OCI-LY3 (cell line): ENCODE measurements around the gene CACNA2D3.

Experiments
- H2AFZ ChIP-seq: fragments of 200-600, 300-600 bp; shearing (Covaris generic); 2 replicates; pipeline ENCODE4 v1.6.0; 2014; ENCODE audit warnings: antibody characterized with exemption, low read depth, low read length
- H3K27ac ChIP-seq: fragments of 200-600, 300-600 bp; sonication (generic); 2 replicates; pipeline ENCODE4 v1.5.1; 2014; ENCODE audit warnings: mild to moderate bottlenecking, low read length, moderate library complexity, mixed read lengths
- H3K27me3 ChIP-seq: fragments of 200-600, 300-600 bp; sonication (generic); 2 replicates; pipeline ENCODE4 v1.6.1; 2014; ENCODE audit warnings: low read depth, low read length, mixed read lengths
- H3K36me3 ChIP-seq: fragments of 200-600, 300-600 bp; sonication (generic); replicated peaks from 2 replicates; pipeline ENCODE3; 2014; ENCODE audit warnings: low read depth, low read length, mixed read lengths
- H3K4me1 ChIP-seq: fragments of 300-600, 200-600 bp; sonication (generic); 2 replicates; pipeline ENCODE4 v1.6.1; 2014; ENCODE audit warnings: low read length, mixed read lengths
- H3K4me2 ChIP-seq: fragments of 200-600, 300-600 bp; sonication (generic); 2 replicates; pipeline ENCODE4 v1.6.1; 2014; ENCODE audit warnings: low read length, mixed read lengths
- H3K4me3 ChIP-seq: fragments of 300-600, 200-600 bp; sonication (generic); 2 replicates; pipeline ENCODE4 v1.5.1; 2014; ENCODE audit warnings: antibody characterized with exemption, mild to moderate bottlenecking, low read length, moderate library complexity
- H3K79me2 ChIP-seq: fragments of 300-600, 200-600 bp; shearing (Covaris generic); 2 replicates; pipeline ENCODE4 v1.6.1; 2014; ENCODE audit warnings: mild to moderate bottlenecking, low read length, mixed read lengths
- H3K9ac ChIP-seq: fragments of 300-600, 200-600 bp; shearing (Covaris generic); 2 replicates; pipeline ENCODE4 v1.6.0; 2014; ENCODE audit warnings: mild to moderate bottlenecking, low read length, moderate library complexity
- H3K9me3 ChIP-seq: fragments of 200-600, 300-600 bp; shearing (Covaris generic); 2 replicates; pipeline ENCODE4 v1.6.1; 2014; ENCODE audit warnings: low read length, mixed read lengths; ENCODE audit not compliant: insufficient read depth
- H4K20me1 ChIP-seq: fragments of 200-600, 300-600 bp; sonication (generic); 2 replicates; pipeline ENCODE4 v1.6.1; 2016; ENCODE audit warnings: low read length, mixed read lengths; ENCODE audit not compliant: insufficient read depth
- CTCF ChIP-seq: fragments of 200-600, 300-600 bp; sonication (generic); IDR thresholded peaks from 2 replicates; pipeline ENCODE4 v1.5.1; 2014; ENCODE audit warnings: antibody characterized with exemption, low read length, low read depth
- EZH2phosphoT487 ChIP-seq: fragments of 200-600 bp; shearing (Covaris generic); IDR thresholded peaks from 2 replicates; pipeline ENCODE4 v1.6.1; 2018; ENCODE audit warnings: antibody characterized with exemption, mixed run types, low read depth

Gene CACNA2D3

GRCh38 chr3:54966979-54967378, 844.6 kb downstream of the CACNA2D3 start:
- no peaks in the 10 kb centered on the region for H3K9me3 ChIP-seq
- H3K79me2 ChIP-seq: no peaks in the 10 kb centered on the region
- no peaks in the 10 kb centered on the region for H4K20me1 ChIP-seq
- H3K4me2 ChIP-seq: no peak overlapping the region
- H3K4me1 ChIP-seq: no peaks in the 10 kb centered on the region
- no peak for TF ChIP-seq EZH2phosphoT487
- TF ChIP-seq CTCF: no peak
- H2AFZ ChIP-seq: no peak overlapping the region
- no peak overlapping the region for H3K4me3 ChIP-seq
- H3K27me3 ChIP-seq: 0 out of 2 replicates have a peak, but pooled peaks cover 7% of the 10 kb centered on the region
- no peaks in the 10 kb centered on the region for H3K36me3 ChIP-seq
- no peak overlapping the region for H3K27ac ChIP-seq
- no peak overlapping the region for H3K9ac ChIP-seq

GRCh38 chr3:54967731-54968161, 845.4 kb downstream of the CACNA2D3 start:
- H3K9me3 ChIP-seq: no peaks in the 10 kb centered on the region
- TF ChIP-seq EZH2phosphoT487 (no peak), CTCF (no peak)
- H2AFZ ChIP-seq: no peak overlapping the region
- H3K4me2 ChIP-seq: no peak overlapping the region
- H4K20me1 ChIP-seq: no peaks in the 10 kb centered on the region
- no peaks in the 10 kb centered on the region for H3K79me2 ChIP-seq
- no peak overlapping the region for H3K4me3 ChIP-seq
- H3K27ac ChIP-seq: no peak overlapping the region
- no peaks in the 10 kb centered on the region for H3K4me1 ChIP-seq
- H3K27me3 ChIP-seq: 0 out of 2 replicates have a peak, but pooled peaks cover 2% of the 10 kb centered on the region
- no peak overlapping the region for H3K9ac ChIP-seq
- no peaks in the 10 kb centered on the region for H3K36me3 ChIP-seq

GRCh38 chr3:54968546-54969172, 846.3 kb downstream of the CACNA2D3 start:
- H3K4me3 ChIP-seq: no peak overlapping the region
- H2AFZ ChIP-seq: no peak overlapping the region
- H3K36me3 ChIP-seq: no peaks in the 10 kb centered on the region
- no peaks in the 10 kb centered on the region for H4K20me1 ChIP-seq
- H3K27ac ChIP-seq: no peak overlapping the region
- H3K79me2 ChIP-seq: no peaks in the 10 kb centered on the region
- TF ChIP-seq EZH2phosphoT487 (no peak), CTCF (no peak)
- 0 out of 2 replicates have a peak, but pooled peaks cover 2% of the 10 kb centered on the region for H3K27me3 ChIP-seq
- no peaks in the 10 kb centered on the region for H3K9me3 ChIP-seq
- no peak overlapping the region for H3K4me2 ChIP-seq
- H3K9ac ChIP-seq: no peak overlapping the region
- H3K4me1 ChIP-seq: no peaks in the 10 kb centered on the region

- no peak for TF ChIP-seq CTCF
- no peak for TF ChIP-seq EZH2phosphoT487
- no peaks in the 10 kb centered on the region for H3K4me1 ChIP-seq
- H4K20me1 ChIP-seq: no peaks in the 10 kb centered on the region
- no peak overlapping the region for H3K9ac ChIP-seq
- H3K27me3 ChIP-seq: 0 out of 2 replicates have a peak, but pooled peaks cover 2% of the 10 kb centered on the region
- H3K4me3 ChIP-seq: no peak overlapping the region
- H2AFZ ChIP-seq: no peak overlapping the region
- no peak overlapping the region for H3K4me2 ChIP-seq
- no peak overlapping the region for H3K27ac ChIP-seq
- H3K36me3 ChIP-seq: no peaks in the 10 kb centered on the region
- H3K79me2 ChIP-seq: no peaks in the 10 kb centered on the region
- H3K9me3 ChIP-seq: no peaks in the 10 kb centered on the region
Measured at GRCh38 chr3:54969652-54970051, 847.3 kb downstream of the CACNA2D3 start.
